Stimulated activated CD8-positive, alpha-beta memory T cell treated with anti-CD3 and anti-CD28 coated beads, Interleukin-7, amount 100 ng/mL, for 4 hours (primary cell): ENCODE data around the gene TTLL7.

ENCODE experiments used
- DNase-seq, 2 donors: peaks; one replicate each; pipeline ENCODE4 v3.0.0-alpha.2; 2020; ENCODE audit warnings: low read depth in 2 of 2

Gene TTLL7

GRCh38 chr1:83864991-83865390, 133.9 kb downstream of the TTLL7 start:
- DNase-seq = no peak

- peak; percentile 50 to 61 for DNase-seq
Measured at GRCh38 chr1:83860490-83861221, 138.3 kb downstream of the TTLL7 start.

- no peak for DNase-seq
Measured at GRCh38 chr1:83857716-83858115, 141.2 kb downstream of the TTLL7 start.

- no peak for DNase-seq
Measured at GRCh38 chr1:83857103-83857502, 141.8 kb downstream of the TTLL7 start.

GRCh38 chr1:83856381-83856780, 142.6 kb downstream of the TTLL7 start:
- DNase-seq = no peak

- no peak for DNase-seq
Measured at GRCh38 chr1:83854456-83854855, 144.5 kb downstream of the TTLL7 start.

- DNase-seq = no peak
Measured at GRCh38 chr1:83850834-83851233, 148.1 kb downstream of the TTLL7 start.

GRCh38 chr1:83849191-83850061, 149.5 kb downstream of the TTLL7 start:
- no peak for DNase-seq

GRCh38 chr1:83846138-83846537, 152.8 kb downstream of the TTLL7 start:
- DNase-seq = no peak

- no peak for DNase-seq
Measured at GRCh38 chr1:83845437-83846071, 153.4 kb downstream of the TTLL7 start.

- DNase-seq = no peak
Measured at GRCh38 chr1:83844546-83844945, 154.4 kb downstream of the TTLL7 start.

GRCh38 chr1:83839566-83840173, 159.3 kb downstream of the TTLL7 start:
- DNase-seq = no peak

- DNase-seq = no peak
Measured at GRCh38 chr1:83838573-83838972, 160.4 kb downstream of the TTLL7 start.

- no peak for DNase-seq
Measured at GRCh38 chr1:83836543-83836942, 162.4 kb downstream of the TTLL7 start.

- no peak for DNase-seq
Measured at GRCh38 chr1:83834621-83835264, 164.2 kb downstream of the TTLL7 start.

- no peak for DNase-seq
Measured at GRCh38 chr1:83832194-83832593, 166.7 kb downstream of the TTLL7 start.

- no peak for DNase-seq
Measured at GRCh38 chr1:83829106-83829505, 169.8 kb downstream of the TTLL7 start.

- no peak for DNase-seq
Measured at GRCh38 chr1:83828456-83828855, 170.5 kb downstream of the TTLL7 start.

GRCh38 chr1:83827741-83828140, 171.2 kb downstream of the TTLL7 start:
- no peak for DNase-seq

- no peak for DNase-seq
Measured at GRCh38 chr1:83822208-83822607, 176.7 kb downstream of the TTLL7 start.

- DNase-seq = no peak
Measured at GRCh38 chr1:83819436-83819835, 179.5 kb downstream of the TTLL7 start.

GRCh38 chr1:83818916-83819315, 180.0 kb downstream of the TTLL7 start:
- no peak for DNase-seq
